ENCODE data around the gene ATP8B3.

ATP8B3 gene, protein sequence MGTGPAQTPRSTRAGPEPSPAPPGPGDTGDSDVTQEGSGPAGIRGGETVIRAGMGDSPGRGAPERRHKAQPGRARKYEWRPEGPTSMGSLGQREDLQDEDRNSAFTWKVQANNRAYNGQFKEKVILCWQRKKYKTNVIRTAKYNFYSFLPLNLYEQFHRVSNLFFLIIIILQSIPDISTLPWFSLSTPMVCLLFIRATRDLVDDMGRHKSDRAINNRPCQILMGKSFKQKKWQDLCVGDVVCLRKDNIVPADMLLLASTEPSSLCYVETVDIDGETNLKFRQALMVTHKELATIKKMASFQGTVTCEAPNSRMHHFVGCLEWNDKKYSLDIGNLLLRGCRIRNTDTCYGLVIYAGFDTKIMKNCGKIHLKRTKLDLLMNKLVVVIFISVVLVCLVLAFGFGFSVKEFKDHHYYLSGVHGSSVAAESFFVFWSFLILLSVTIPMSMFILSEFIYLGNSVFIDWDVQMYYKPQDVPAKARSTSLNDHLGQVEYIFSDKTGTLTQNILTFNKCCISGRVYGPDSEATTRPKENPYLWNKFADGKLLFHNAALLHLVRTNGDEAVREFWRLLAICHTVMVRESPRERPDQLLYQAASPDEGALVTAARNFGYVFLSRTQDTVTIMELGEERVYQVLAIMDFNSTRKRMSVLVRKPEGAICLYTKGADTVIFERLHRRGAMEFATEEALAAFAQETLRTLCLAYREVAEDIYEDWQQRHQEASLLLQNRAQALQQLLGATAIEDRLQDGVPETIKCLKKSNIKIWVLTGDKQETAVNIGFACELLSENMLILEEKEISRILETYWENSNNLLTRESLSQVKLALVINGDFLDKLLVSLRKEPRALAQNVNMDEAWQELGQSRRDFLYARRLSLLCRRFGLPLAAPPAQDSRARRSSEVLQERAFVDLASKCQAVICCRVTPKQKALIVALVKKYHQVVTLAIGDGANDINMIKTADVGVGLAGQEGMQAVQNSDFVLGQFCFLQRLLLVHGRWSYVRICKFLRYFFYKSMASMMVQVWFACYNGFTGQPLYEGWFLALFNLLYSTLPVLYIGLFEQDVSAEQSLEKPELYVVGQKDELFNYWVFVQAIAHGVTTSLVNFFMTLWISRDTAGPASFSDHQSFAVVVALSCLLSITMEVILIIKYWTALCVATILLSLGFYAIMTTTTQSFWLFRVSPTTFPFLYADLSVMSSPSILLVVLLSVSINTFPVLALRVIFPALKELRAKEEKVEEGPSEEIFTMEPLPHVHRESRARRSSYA (N-terminal part only)
- total RNA-seq, result 3.4 reads per million, percentile 13 among the genes with 10 or more reads in this experiment

DNA sequence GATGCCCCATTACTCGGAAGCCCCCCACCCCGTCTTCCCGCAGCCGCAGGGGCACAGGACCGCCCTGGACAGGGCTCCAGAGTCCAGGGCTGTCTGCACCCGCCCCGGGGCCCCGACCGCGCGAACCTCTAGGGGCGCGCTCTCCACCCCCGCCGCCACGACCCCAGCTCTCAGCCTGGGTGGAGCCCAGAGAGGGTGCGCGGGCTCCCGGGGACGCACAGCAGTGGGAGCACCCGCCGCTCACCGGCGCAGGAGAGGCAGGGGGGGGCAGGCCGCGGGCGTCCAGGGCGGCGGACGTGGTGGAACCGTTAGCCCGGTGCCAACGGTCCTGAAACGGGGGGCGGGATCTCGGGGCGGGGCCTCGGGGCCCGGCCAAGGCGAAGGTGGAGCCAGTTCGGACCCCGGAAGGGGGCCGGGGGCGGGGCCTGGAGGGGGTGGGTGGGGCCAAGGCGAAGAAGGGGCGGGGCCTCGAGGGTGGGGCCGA, at the start of gene ATP8B3:
Gene ATP8B3 (minus strand): TSS at position 335 of the 484 bp plus-strand sequence. CDS start 540 bp downstream, outside the sequence.
- peak; percentile 69 for DNase-seq

DNA sequence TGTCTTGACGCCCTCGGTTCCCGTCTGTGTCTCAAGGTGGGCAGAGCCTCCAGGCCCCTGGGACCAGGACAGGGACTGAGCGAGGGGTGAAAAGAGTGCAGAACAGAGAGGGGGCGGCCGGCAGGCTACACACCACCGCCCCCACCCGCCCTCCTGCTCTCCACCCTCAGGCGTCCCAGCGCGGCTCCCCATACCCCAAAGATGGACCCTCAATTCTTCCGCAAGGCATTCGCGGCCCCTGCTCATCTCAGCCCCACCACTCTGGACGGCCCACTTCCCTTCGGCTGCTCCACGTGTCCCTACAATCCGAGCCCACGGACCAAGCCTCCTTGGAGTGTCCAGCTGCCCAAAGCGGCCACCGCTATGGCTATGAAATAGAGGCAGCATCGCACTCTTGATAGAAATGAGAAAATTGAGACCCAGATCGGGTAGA, 49.5 kb upstream of the ATP8B3 start:
- no peak for DNase-seq

DNA sequence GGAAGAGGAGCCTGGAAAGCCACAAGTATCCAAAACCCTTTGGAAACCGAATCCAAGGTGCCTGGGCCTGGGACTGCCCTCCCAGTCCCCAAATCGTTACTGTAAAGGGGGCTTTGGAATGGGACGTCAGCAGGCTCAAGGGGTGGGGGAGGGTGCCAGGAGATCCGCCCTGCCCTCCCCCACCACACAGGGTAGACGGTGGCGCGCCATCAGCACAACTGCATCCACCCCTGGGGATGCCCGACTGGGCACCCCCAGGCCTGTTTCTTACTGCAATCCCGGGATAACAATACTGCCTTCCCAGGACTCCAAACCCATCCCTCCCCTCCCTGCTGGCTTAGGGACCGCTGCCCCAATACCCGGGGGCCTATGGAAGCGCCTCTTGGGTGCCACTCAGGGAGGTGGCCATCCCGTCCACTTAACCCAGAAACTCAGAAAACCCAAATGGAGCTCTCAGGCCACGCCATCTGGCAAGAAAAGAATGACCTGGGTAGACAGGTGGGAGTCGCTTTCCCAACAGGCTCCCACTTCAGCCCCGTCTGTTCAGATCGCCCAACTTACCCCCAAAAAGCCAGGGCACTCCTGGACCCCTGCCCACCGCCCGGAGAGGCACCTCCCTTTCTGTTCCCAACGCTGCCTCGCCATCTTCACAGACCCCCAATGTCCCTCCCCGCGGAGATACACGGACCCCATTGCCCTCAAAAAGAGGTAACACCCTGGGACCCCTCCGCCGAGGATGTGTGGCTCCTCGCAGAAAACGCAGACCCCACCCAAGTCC, 48.9 kb upstream of the ATP8B3 start:
- no peak for DNase-seq

DNA sequence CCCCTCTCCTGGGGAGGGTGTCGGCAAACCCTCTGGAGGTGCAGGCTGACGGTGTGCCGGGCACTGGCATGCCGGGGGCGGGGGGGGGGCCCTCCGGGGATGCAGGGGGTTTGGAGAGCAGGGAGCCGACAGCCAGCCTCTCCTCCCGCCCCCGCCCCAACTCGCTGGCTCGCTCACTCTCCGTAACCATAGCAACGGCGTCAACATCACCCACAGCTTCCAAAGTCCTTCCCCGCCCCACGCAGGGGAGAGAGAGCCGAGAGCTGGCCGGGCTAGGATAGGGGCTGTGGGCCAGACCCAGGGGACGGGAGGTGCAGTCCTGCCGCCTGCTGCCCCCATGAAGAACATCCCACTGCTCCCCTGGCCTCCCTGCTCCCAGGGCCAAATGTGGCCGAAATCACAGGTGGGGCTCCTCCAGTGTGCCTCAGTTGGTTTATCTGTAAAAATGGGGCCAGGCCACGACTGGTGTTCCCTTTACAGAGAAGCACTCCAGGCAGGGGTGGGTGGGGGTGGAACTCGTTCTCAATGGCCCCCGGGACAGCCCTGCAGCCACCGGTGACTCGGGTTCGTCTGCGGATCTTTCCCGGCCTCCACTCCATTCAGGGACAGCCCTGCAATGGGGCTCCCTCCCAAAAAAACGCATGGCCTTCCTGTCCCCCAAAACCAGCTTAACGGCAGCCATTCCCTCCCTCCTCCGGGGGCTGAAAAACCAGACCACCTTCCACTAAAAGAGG, 48.1 kb upstream of the ATP8B3 start:
- DNase-seq, result peak; percentile 62

DNA sequence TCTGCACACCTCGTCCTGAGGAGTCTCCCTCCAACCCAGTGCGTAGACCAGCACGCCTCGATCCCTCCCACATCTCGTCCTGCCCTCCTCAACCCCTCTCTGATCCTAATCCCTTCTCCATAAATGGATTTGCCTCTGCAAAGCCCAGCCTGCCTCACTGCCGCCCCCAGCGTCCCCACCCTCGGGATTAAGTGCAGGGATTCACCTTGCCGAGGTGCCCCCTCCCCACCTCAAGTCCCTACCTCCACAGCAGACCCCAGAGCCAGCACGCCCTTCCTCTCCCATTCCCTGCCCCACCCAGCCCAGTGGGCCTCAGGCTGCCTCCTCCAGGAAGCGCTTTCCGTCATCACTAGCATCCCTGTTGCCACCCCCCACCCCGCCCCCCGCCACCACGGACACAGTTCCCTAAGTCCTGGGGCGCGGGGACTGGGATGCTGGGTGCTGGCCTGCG, 47.3 kb upstream of the ATP8B3 start:
- DNase-seq, result no peak

DNA sequence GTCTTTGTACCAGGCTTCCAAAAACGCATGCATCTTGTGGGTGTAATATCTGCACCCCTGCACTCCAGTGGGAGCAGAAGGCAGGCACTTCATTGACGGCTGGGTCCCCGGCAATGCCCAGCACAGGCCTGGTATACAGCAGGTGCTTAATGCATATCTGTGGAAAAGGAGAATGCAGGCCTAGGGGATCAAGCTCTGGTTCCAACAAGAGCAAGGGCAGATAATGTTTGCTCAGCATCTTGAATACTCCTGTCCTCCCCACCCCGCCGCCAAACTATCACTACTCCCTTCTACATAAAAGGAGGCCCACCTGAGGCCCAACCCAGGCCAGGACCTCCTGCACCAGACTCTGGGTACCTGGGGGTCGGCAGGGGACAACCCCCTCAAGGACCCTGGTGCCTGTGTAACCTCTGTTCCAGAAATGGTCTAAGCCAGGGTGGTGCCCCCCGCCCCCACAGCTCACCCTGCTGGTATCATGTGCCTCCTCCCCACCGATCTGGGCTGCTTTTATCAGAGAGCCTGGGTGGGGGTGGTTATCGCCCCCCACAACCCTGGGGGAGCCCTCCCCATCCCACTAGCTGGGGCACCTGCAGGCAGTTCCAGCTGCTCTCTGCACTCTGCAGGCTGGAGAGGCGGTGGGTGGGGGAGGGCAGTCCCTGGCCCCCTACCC, 46.5 kb upstream of the ATP8B3 start:
- DNase-seq, result no peak

DNA sequence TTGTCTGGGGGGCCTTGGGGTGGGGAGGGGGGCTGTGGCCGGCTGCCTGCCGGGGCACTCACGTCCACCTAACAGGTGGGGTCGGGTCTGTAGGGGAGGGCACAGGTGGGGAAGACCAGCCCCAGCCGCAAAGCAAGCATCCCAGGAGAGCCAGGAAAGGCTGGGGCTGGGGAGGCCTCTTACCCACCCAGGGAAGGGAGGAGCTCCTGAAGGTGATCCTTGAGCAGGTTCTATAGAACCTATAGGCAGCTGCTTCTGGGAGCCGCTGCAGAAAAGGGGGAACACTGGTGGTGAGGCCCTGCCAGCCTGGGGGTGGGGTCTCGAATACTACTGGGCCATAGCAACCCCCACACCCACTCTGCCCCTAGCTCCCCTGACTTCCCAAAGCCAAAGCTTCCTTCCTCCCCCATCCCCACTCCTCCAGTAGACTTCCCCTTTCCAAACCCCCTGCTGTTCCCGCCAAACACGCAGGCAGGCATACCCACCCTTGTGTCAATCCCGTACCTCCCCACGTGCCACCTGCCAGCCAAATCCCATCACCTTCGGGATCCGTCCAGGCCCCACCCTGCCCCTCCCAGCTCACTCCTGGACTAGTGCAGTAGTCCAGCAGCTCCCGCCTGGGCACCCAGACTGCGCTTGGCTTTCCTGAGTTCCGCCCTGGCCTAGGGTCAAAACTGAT, 45.7 kb upstream of the ATP8B3 start:
- DNase-seq, result no peak

DNA sequence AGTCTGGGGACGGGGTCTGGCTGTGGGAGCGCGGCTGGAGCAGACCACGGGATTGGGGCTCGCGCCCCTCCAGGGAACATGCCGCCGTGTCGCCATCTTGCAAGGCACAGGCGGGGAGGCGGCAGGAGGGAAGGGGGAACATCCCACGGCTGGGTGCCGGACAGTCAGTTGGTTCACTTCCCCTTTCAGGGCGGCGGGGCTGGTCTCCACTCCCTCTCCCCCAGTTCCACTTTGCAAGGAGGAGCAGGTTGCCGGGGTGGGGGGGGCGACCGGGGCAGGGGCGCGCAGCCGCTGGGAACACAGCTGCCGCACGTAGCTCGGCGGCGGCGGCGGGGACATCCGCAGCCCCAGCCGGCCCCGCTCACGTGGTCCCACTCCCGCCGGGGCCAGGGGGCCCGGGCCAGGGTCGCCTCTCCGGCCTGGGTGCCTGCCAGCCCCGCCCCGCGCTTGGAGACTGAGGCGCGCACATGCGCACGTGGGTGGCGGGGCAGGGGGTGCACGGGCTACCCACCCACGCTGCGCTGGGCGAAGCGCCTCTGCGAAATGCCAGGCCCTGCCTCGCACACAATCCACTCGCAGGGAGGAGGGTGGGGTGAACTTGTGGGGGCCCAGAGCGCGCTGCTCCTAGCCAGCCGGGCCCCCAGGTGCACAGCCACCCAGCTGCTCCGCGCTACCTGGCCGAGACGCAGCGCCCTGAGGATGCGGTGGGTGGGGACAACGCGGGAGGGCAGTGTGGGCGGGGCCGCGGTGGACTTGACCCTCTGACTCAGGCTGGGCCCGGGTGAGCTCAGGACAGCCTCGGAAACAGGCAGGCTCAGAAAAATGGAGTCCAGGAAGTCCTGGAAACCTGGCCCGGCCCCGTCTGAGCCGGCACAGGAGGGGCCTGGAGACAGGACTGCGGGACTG, 44.9 kb upstream of the ATP8B3 start:
- DNase-seq, result no peak

DNA sequence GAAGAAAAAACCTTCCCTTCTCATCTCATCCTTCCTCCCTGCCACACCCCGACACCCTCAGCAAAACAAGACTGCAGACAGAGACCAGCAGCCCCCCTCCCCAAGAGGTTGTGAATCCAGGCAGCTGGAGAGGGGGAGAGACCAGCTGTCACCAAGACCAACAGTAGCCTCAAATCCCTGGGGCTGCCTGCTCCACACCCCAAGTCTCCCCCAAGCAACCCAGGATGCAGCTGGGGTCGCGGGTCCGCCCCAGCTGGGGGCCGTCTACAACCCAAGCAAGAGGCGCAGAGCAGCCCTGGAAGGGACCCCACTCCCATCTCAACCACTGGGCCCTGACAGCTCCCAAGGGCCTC, 44.2 kb upstream of the ATP8B3 start:
- DNase-seq, result no peak

DNA sequence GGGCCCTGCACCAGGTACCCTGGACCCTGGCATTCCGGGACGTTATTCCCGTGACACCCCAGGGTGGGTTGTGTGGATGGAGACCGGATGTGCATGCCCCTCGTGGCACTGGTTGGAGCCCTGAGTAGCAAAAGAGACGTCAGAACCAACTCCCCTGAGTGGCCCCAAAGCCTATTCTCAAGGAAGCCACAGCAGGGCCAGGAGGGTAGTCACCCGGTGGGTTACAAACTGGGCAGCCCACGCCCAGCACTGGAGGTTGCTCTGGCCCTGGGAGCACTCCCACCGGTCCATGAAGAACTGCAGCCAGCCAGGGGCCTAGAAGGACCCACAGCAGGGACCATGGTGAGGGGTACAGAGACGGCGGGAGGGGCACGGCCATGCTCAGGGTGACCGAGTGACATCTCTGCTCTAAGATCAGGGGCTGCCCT, 43.8 kb upstream of the ATP8B3 start:
- no peak for DNase-seq

DNA sequence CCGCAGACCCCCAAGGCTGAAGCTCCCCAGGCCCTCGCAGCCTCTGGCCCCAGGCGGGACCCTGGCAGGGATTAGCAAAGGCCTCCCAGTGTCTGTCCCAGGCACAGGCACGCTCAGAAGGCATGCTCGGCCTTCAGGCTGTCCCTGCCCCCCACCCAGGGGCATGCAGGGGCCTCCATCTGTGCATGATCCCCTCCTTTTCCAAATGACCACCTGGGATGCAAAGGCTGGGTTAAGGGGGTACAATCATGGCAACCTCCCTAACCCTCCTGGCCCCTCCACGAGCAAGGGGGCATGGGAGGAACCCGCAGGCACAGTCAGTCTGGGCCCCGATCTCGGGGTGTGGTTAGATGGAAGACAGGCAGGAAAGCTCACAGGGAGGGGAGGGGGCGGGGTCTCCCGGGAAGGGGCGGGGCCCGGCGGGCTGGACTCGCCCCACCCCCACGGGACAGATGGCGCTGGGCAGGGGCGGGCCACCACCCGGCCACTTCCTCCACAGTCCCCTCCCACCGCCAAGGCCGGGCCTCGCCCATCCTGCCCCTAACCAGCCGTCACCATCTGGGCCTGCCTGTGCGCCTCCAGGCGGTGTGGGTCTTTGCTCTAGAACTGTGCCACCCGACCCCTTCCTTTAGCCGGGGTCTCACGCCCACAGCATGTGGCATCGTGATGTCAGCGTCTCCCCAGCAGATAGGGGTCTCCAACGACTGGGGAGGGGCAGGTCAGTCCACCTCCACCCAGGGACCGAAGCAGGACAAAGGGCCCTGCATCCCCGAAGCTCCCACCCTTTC, 43.2 kb upstream of the ATP8B3 start:
- DNase-seq, result peak; percentile 65

DNA sequence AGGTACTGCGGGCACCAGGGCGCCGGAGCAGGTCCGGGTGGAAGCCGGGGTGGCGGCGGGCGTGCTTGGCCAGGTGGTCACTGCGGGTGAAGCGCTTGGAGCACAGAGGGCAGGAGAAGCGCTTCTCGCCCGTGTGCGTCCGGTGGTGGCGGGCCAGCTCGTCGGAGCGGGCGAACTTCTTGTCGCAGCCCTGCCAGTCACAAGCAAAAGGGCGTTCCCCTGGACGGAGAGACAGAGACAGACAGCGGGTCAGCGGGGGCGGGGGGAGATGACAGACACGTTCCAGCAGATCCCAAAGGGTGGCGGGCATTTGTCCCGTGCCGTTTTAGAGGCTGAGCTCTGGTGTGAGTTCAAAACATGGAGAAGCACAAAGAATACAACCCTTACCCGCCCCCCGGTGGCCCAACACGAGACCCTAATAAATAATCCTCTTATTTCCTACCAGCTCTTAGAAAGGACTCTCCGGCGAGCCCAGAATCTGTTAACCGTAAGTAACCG, 42.5 kb upstream of the ATP8B3 start:
- DNase-seq, result no peak

DNA sequence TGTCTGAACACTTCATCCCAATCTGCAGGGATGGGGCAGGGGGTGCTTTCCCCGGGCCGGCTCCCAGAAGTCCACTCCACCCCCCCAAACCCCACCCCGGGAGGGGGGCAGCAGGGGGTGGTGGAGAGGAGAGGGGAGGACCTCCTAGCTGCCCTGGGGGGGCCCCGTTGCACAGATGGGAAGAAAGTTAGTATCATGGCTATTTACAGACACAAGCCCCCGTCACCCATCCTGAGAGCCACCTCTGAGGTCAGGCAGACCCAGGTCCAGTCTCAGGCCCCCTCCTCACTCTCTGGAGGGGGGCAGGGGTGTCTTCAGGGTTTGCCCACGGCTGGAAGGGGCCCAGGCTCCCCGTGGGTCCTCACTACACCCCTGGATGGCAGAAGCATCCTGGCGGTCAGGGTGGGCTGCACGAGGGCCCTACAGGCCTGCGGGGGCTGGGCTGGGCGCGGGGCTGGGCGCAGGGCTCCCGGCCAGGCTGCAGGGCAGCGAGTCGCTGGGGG, 42.0 kb upstream of the ATP8B3 start:
- DNase-seq, result no peak

DNA sequence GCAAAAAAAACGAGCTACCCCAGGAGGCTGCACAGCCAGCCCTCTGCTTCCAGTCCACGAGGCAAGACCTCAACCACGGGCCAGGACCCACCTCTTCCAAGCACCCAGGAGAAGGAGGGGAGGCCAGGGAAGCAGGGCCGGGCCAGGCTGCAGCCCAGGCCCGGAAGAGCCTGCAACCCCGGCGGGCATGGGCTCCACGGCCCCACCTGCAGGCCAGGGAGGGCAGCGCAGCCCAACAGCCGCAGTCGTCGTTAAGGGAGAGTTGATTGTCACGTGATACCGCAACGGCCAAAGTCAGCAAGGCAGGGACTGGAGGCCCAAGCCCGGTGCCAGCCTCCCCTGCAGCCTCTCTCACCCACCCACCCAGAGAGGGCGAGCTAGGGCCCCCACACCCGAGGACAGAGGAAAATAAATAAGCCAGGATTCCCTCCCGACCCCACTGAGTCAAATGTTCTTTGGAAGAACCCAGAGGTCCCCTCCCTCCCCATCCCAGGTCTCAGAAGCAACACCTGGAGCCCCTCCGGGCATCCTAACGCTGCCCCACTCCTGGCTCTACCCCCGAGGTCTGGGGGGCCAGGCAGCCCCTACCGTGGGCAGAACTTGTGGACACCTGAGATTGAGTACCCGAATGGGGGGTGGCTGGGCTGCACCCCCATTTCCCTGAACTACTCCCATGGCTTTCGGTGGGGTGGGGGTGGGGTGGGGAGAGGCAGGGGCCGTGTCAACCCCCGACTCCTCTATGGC, 41.4 kb upstream of the ATP8B3 start:
- DNase-seq, result peak; percentile 74

DNA sequence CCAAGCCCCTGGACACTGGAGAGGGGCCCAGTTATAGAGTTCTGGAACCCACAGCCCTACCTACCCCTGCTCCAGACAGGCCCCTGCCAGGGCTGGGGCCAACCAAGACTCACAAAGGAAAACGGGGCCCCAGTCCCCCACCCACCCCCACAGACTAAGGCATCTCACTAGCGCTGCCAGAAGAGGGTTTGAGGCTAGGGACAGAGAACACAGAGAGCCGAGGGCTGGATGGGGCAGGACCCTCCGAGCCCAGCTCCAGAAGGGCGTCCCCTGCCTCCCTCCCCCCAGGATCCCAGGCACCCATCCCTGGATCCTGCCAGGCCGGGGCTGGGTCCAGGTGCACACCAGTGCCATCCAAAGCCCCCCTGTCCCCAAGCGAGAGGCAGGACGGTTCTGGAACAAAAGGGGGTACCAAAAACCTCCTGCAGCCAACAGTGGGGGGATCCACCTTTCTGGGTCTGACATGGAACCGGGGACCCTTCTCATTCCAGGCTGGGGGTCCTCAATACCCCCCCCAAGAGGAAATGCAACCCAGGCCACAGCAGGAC, 40.6 kb upstream of the ATP8B3 start:
- no peak for DNase-seq

All from effector CD4-positive, alpha-beta T cell (primary cell).